GM18508 (cell line): ENCODE measurements around the gene ABHD3.
"Not testable (repeated sequence)": the region's sequence is repeated elsewhere in the genome, so short reads cannot be mapped to it uniquely, and the experiment has no call there.

ENCODE experiments used
- ATAC-seq: cut with Tn5 transposase; IDR thresholded peaks from one replicate; pipeline ENCODE4 v1.9.1; 2021; ENCODE audit warnings: moderate number of reproducible peaks; ENCODE audit not compliant: insufficient read depth, unreplicated experiment

Gene ABHD3, protein sequence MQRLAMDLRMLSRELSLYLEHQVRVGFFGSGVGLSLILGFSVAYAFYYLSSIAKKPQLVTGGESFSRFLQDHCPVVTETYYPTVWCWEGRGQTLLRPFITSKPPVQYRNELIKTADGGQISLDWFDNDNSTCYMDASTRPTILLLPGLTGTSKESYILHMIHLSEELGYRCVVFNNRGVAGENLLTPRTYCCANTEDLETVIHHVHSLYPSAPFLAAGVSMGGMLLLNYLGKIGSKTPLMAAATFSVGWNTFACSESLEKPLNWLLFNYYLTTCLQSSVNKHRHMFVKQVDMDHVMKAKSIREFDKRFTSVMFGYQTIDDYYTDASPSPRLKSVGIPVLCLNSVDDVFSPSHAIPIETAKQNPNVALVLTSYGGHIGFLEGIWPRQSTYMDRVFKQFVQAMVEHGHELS

DNA sequence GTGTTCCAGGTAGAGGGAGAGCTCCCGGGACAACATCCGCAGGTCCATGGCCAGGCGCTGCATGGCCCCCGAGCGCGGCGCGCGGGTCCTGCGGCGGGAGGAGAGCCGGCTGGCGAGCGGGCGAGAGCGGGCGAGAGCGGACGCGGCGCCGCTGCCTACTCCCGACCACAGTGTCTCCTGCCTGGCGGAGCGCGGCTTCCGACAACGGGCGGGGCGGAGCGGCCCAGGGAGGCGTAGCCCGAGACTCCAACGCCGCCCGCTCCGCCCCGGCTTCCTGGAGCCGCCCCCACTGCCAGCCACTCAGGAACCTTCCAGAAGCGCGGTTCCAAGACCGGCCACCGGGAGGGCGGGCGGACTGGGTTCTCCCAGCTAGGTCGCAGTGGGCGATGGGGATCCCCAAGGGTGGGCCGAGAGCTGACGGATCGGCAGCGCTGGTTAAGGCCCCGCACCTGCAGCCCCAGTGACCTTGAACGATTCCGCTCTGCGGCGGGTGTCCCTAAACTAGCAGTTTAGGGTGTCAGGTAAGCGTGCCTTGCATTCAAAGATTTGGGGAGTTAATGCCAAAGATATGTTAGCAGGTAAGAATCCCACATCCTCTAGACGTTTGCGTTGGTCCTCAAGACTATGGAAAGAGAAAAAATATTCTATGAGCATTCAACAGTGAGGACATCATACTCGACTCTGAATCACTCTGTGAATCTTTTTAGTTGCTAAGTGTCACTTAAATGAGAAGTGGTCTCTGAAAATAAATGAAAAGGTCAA is at the start of gene ABHD3:
TSS of gene ABHD3 (minus strand) at position 172 of the 762 bp plus-strand sequence. CDS start at position 63, 109 bp downstream.
- ATAC-seq: peak; percentile 68

DNA sequence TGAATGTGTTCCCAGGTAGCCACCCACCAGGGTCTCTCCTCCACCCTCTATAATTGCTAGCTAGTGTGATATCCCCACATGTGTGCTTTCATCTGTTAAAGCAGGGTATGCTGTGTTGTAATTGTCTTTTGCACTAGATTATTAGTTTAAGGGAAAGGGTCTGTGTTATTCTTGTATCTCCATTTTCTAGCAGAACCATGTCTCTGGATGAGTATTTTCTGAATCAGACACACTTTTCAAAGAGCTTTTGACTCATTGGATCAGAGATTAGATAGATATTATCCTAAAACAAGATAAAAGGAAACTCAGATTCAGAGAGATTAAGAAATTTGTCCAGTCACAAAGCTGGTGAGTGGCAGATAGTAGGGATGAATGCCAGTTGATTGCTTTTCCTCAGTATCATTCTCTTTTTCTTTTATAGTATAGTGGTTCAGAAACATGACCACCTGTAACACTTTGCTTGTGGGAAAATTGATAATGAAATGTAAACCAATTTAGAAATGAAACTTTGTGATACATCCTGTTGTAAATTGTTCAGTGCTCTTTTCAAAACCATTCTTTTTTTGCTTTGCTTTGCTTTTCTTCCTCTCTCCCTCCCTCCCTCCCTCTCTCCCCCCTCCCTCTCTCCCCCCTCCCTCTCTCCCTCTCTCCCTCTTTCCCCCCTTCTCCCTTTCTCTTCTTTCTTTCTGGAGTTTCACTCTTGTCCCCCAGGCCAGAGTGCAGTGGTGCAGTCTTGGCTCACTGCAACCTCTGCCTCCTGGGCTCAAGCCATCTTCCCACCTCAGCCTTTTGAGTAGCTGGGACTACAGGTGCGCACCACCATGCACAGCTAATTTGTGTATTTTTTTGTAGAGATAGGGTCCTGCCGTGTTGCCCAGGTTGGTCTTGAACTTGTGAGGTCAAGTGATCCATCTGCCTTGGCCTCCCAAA is 43.5 kb upstream of the ABHD3 start:
- ATAC-seq: no peak

DNA sequence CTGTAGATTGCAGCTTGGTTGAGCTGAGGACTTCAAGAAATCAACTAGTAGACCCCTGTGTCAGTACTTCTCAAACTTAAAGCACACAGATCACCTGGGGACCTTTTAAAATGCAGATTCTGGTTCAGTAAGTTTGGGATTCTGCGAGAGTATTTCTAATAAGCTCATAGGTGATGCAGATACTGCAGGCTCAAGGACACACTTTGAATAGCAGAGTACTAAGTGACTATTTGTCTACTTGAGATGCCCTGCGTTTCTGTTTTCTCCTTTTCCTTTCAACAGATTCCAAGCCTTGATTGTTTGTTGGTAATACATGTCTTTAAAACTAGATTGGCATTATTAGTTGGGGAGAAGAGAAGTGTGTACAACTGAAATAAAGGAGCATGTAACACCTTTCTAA is 42.7 kb upstream of the ABHD3 start:
- no peak for ATAC-seq

DNA sequence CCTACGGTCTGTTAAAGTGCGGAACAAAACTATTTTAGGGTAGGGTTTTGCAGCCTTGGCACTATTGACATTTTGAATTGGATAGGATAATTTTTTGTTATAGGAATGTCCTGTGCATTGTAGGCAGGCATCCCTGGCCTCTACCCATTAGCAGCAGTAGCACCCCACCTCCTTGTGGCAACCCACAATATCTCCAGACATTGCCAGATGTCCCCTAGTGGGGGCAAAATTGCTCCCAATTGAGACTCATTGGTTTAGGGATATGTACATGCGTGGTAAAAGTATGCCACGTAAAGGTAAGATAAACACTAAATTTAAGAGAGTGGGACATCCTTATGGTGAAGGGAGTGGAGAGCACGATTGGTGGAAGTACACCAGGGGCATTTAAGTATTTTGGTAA is 40.7 kb upstream of the ABHD3 start:
- ATAC-seq: no peak

DNA sequence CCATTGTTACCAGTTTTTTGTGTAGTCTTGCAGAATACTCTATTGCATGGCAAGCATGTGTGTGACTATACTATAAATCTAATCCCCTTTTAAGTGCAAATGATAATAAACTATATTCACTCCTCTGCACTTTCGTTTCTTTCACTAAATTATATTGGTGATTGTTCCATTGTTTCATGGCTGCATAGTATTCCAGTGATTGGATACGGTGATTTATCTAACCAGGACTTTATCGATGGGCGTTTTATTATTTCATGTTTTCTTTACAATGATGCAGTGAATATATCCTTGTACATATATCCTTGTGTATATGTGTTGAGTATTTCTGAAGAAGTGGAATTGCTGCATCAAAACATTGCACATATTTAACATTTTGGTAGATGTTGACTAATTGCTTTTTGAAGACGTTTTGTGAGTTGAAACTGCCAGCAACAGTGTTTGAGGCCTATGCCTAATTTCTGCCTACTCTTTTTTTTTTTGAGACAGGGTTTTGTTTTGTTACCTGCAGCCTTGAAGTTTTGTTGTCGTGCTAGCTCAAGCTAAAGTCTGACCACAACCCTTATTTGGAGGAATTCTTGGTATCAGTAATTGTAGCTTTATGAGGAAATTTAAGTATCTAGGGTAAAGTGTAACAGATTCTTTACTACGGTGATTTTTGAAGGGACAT is 38.7 kb upstream of the ABHD3 start:
- no peak for ATAC-seq

DNA sequence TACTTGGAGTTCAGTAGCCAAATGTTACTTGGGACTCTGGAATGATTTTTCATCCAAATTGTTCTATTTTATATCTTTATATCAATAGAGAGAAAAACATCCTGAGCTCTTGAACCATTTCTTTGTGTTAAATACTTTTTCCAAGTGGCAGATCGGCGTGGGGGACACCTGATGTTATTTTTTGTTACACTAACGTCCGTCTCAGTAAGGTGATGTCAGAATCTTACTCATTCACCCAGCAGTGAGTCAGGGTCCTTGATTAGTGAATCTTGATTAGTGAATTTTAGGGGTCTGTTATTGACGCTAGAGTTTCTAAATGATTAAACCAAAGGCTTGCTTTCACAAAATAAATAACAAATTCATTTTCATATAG is 37.7 kb upstream of the ABHD3 start:
- no peak for ATAC-seq

DNA sequence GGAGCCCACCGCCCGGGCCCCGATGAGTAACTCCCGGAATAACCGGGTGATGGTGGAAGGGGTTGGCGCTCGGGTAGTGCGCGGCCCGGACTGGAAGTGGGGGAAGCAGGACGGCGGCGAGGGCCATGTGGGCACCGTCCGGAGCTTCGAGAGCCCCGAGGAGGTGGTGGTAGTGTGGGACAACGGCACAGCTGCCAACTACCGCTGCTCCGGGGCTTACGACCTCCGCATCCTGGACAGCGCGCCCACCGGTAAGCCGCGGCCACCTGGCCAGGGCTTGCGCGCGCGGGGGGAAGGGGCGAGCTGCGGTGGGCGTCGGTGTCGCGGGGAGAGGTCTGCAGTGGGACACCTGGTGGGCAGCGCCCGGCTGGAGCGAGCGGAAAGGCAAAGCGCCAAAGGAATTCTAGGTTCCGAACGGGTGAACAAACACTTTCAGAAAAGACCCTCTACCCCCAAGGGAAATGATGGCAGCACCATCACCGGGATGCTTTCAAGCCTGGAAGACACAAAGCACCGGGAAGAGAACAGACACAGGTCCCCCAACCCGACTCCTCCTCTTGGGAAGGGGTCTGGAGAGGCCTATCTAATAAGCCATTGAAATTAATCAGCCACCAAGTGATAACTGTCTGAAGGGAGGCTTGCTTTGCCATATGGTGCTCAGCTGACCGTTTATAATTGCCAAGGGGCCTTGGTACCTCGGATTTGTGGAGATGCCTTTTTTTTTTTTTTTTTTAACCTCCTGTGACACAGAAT is 37.2 kb upstream of the ABHD3 start:
- ATAC-seq: no peak

DNA sequence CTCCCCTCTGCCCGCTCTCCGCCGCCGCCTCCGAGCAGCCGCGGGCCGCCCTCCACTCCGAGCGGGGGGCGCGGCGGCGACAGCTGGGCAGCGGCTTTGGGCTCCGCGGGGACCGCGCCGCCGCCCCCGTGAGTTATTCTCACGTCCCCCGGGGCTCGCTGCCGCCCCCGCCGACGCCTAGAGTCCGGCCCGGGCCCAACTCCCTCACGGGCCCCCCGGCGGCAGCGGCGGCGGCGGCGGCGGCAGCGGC is 36.7 kb upstream of the ABHD3 start:
- ATAC-seq: peak; percentile 8

DNA sequence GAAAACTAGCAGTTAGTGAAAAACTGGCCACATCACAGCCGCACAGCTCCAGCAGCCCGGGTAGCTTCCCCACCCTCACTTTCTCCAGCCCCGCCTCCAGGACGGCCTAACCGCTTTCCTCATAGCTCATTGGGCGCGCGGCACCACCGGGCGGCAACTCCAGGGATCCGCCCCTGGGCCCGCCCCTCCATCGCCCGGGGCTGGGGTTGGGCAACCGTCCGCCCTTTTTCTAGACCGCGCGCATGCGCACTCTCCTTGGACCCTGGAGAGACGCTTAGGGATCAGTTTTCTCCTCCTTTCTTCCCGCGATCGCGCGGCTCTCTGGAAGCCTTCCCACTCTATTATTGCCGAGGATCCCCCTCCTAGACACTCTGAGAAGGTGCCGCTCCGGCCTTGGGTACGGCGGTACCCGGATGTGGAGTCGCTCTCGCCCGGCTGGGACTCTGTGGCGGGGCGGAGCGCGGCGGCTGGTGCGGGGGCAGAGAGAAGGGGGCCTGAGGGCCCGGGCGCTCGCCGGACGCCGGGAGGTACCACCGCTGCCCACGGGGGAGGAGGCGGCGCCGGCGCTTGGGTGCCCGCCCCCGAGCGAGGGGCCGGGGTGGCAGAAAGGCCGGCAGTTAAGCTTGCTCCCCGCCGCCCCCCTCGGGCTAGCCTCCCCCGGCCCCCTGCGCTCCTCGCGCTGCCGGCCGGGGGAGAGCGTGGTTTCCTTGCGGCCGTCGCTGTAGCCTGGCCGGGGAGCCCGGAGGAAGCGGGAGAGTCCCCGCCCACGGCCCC is 36.2 kb upstream of the ABHD3 start, which contains the start of gene MIB1:
TSS of gene MIB1 (plus strand) at position 255 of the 774 bp plus-strand sequence. CDS start 792 bp downstream, outside the sequence.
- peak; percentile 94 for ATAC-seq

DNA sequence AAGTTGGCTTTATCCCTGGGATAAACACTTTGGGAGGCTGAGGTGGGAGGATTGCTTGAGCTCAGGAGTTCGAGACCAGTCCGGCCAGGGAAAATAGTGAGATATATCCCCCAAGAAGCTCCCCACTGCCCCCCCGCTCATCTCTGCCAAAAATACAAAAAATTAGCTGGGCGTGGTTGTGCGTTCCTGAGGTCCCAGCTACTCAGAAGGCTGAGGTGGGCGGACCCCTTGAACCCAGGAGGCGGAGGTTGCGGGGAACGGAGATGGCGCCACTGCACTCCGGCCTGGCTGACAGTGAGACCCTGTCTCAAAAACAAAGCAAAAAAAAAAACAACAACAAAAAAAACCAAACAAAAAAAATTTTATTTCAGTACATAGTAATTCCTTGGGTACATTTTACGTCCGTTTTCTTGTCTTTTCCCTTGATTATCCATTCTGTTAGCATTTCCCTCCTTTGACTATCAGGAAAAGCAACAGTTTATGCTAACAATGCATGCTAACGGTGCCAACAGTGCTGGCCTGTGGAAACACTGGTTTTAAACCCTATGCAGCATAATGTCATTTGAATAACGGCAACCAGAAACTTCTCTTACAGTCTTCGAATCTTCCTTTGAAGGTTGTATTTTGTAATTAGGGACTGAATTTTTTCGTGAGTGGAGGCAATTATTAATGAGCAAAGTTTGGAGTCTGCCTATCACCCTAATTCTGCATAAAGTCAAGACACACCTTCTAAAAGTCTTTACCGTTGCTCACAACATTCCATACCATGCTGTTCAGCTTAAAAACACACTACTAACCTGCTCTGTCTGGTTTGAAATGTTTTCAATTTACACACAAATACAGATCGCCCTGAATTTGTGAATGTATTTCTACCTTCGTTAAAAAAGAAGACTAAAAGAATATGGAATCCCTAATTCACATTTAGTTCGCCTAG is 35.3 kb upstream of the ABHD3 start:
- ATAC-seq: peak; percentile 10

DNA sequence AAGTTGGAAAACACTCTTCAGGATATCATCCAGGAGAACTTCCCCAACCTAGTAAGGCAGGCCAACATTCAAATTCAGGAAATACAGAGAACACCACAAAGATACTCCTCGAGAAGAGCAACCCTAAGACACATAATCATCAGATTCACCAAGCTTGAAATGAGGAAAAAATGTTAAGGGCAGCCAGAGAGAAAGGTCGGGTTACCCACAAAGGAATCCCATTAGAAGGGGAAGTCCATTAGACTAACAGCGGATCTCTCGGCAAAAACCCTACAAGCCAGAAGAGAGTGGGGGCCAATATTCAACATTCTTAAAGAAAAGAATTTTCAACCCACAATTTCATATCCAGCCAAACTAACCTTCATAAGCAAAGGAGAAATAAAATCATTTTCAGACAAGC is 32.4 kb upstream of the ABHD3 start:
- ATAC-seq: not testable (repeated sequence)

DNA sequence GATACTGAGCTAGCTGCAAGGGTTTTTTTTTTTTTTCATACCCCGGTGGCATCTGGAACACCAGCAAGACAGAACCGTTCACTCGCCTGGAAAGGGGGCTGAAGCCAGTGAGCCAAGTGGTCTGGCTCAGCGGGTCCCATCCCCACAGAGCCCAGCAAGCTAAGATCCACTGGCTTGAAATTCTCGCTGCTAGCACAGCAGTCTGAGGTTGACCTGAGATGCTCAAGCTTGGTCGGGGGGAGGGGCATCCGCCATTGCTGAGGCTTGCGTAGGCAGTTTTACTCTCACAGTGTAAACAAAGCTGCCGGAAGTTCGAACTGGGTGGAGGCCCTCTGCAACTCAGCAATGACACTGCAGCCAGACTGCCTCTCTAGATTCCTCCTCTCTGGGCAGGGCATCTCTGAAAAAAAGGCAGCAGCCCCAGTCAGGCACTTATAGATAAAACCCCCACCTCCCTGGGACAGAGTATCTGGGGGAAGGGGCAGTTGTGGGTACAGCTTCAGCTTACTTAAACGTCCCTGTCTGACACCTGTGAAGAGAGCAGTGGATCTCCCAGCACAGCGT is 31.0 kb upstream of the ABHD3 start:
- no peak for ATAC-seq

DNA sequence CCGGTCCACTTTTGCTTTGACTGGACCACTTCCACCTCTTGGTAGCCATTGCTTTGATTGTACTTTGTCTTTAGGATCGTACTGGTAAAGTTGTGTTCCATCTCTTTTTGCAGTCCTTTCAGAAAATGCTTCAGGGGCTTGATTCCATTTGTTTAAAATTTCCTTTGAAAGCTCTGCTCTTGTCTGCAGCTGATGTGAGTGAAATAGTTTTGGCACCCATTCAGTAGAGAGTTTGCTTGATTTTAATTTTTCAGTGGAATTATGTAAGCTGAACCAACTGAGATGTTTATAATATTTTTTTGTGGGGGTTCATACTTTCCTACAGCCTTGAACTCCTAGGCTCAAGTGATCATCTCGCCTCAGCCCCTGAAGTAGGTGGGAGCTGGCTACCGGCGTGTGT is 28.4 kb upstream of the ABHD3 start:
- no peak for ATAC-seq

DNA sequence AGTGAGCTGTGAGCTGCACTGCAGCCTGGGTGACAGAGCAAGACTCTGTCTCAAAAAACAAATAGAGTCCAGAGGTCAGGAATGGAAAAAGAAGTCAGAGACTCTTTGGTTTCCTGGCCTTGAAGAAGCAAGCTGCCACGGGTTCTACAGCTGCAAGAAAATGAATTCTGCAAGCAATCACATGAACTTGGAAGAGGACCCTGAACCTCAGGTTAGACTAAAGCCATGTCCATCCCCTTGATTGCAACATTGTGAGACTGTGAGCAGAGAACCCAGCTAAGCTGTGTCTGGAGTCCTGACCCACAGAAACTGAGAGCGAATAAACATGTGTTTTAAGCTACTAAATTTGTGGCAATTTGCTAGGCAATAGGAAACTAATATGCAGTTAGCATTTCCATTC is 23.1 kb upstream of the ABHD3 start:
- ATAC-seq: no peak

DNA sequence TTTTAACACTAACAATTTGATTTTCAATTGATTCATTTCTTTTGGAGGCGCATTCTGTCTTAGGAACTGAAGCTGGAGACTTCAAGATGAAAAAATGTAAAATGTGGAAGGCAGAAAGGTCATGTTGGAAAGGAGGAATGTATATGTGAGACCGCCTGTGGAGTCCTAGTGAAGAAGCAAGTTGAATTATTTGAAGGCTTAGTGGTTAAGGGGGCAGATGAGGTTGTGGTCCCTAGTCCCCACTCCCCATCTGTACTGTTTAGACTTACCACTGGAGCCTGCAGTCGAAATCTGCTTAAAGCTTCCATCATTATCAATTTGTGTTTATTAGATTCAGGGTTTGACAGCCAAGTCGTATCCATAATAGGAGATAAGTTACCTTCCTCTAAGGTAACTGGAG is 20.6 kb upstream of the ABHD3 start:
- ATAC-seq: no peak

DNA sequence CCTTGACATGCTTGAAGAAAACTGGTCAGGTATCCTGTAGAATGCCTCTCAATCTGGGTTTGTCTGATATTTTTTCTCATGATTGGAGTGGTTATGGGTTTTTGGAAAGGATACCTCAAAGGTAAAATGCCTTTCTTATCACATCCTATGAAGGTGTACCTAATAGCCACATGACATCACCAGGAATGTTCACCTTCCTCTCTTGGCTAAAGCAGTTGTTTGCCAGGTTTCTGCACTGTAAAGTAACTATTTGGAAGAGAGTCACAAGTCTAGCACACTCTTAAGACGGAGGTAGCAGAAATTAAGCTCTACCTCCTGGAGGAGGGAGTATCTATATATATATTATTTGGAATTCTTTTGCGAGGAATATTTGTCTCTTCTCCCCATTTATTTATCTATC is 18.1 kb upstream of the ABHD3 start:
- ATAC-seq: no peak

DNA sequence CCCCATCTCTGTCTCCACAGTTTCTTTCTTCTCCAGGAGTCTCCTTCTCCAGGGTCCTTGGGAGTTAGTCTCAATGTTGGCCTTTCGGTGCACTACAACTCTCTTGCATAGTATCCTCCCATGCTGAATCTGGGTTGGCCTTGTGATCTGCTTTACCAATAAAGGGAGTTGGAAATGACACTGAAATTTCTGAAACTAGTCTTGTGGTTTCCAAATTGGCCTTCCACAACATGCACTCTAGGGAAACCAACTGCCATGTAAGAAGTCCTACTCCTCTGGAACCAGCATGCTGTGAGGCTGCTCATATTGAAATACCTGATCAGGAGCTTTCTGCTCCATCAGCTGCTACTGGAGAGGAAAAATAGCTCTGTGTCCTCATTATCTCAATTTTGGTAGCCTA is 9.9 kb upstream of the ABHD3 start:
- ATAC-seq: no peak
